MM.1S (cell line): ENCODE data around the gene RNASE13.

Experiments
- EZH2 ChIP-seq: fragments of 300-600 bp; sonication (generic); optimal IDR thresholded peaks from 2 replicates; pipeline ENCODE3; 2017; ENCODE audit warnings: low read depth, mild to moderate bottlenecking, antibody characterized with exemption, low read length, mixed read lengths
- EZH2phosphoT487 ChIP-seq: fragments of 300-600 bp; sonication (generic); IDR thresholded peaks from 2 replicates; pipeline ENCODE4 v1.6.1; 2018; ENCODE audit warnings: antibody characterized with exemption, low read length
- TF ChIP-seq, protein P1 (sequence below): fragments of 300-600 bp; sonication (generic); IDR thresholded peaks from 2 replicates; pipeline ENCODE4 v1.5.1; 2016; ENCODE audit warnings: antibody characterized with exemption, low read length, mixed read lengths

DNA sequence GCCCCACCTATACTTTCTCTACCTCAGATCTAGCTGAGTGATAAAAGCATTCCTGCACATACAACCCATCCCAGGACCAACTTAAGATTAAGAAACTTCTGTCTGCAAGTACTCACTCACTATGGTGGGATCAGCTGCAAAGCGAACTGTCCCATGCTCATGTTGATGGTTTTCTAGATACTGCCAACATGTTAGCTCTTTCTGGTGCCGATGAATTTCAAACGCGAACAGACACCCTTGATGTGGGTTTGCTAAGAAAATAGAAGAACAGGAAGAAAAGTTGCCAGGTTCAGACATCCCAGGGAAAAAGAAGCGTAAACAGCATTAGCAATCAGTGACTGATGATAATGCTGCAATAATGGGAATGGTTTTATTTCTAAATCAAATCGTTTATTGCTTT lies 37.0 kb downstream of the RNASE13 start:
- TF ChIP-seq, protein P1, sequence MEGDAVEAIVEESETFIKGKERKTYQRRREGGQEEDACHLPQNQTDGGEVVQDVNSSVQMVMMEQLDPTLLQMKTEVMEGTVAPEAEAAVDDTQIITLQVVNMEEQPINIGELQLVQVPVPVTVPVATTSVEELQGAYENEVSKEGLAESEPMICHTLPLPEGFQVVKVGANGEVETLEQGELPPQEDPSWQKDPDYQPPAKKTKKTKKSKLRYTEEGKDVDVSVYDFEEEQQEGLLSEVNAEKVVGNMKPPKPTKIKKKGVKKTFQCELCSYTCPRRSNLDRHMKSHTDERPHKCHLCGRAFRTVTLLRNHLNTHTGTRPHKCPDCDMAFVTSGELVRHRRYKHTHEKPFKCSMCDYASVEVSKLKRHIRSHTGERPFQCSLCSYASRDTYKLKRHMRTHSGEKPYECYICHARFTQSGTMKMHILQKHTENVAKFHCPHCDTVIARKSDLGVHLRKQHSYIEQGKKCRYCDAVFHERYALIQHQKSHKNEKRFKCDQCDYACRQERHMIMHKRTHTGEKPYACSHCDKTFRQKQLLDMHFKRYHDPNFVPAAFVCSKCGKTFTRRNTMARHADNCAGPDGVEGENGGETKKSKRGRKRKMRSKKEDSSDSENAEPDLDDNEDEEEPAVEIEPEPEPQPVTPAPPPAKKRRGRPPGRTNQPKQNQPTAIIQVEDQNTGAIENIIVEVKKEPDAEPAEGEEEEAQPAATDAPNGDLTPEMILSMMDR, result no peak
- TF ChIP-seq EZH2 (no peak), EZH2phosphoT487 (no peak)
